Glomerular visceral epithelial cell (primary cell): ENCODE results near the gene ERGIC1.
"Not testable (repeated sequence)": the region's sequence is repeated elsewhere in the genome, so short reads cannot be mapped to it uniquely, and the experiment has no call there.

Source experiments
- DNase-seq: peaks from one replicate; pipeline ENCODE4 v3.0.0-alpha.2; 2016; ENCODE audit errors: extremely low spot score

The ERGIC1 gene, protein sequence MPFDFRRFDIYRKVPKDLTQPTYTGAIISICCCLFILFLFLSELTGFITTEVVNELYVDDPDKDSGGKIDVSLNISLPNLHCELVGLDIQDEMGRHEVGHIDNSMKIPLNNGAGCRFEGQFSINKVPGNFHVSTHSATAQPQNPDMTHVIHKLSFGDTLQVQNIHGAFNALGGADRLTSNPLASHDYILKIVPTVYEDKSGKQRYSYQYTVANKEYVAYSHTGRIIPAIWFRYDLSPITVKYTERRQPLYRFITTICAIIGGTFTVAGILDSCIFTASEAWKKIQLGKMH

DNA sequence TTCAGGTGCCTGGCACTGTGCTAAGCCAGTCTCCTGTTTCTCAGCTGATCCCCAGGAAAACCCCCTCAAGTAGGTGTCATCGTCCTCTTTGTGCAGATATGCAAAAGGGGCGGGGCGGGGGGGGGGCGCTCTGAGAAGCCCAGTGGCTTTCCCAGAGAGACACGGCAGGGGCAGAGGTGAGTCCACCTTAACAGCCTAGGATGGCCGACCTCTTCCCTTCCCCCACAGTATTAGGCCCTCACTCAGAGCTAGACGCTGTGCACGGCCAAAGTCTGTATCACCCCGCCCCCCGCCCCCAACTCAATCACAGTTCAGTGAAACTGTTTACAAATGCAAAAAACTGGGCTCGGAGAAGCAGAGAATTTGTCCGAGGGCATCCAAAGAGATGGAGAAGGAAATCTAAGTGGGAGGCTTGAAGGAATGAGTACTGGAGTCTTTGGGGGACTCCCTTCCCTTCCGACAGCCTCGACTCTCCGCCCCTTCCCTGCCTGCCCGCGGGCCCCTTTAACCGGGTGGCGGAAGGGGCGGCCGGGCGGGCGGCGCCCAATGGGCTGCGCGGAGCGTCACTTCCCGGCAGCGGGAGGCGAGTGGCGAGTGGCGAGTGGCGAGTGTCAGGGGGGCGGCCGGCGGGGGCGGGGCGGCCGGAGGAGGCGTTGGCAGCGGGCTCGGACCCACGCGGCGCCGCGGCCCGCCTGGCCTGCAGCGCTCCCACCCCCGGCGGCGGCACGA is at the start of gene ERGIC1:
ERGIC1 (plus strand) TSS at position 566 of the 729 bp plus-strand sequence; CDS start at position 729, 163 bp downstream.
- DNase-seq, result peak; percentile 87

DNA sequence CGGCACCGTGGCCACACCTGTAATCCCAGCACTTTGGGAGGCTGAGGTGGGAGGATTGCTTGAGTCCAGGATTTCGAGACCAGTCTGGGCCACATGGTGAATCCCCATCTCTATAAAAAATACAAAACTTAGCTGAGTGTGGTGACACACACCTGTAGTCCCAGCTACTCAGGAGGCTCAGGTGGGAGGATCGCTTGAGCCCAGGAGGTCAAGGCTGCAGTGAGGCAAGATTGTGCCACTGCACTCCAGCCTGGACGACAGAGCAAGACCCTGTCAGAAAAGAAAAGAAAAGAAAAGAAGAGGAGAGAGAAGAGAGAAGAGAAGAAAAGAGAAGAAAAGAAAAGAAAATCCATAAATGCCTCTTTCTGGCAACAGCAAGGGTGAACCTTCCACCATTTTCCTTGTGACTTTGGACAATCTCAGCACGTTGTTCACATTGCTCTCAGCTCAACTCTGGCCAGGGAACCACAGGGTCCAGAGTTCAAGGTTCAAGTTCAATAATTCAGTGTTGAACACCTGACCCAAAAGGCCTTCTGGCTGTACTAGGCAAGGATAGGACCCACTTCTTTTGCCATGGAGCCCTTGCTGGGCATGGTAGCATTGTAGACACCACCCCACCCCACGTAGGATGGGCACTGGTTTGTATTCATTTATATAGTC is 48.5 kb upstream of the ERGIC1 start:
- no peak for DNase-seq

DNA sequence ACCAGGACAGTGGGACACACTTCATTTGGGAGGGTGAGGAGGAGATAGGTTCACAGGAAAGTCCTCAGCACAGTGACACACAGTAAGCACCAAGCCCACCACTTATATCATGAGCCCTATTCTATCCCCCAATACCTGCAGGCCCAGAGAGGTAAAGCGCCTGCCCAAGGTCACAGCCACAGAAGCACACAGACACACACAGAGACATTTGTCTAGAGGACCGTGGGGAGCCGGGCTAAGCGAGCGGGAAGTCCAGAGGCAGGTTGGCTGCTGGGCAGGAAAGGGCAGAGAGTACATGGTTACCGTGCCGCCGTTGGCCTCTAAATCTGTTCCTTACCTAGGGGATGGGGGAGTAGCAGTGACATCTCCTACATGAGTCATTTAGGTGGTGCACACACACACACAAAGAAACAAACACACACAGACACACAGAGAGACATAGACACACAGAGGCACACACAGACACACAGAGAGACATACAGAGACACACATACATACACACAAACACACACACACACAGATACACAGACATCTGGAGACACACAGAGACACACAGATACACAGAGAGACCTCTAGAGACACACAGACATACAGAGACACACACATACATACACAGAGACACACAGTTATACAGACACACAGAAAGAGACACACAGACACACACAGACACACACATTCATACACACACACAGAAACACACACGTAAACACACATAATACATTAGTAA is 47.2 kb upstream of the ERGIC1 start:
- DNase-seq, result no peak

DNA sequence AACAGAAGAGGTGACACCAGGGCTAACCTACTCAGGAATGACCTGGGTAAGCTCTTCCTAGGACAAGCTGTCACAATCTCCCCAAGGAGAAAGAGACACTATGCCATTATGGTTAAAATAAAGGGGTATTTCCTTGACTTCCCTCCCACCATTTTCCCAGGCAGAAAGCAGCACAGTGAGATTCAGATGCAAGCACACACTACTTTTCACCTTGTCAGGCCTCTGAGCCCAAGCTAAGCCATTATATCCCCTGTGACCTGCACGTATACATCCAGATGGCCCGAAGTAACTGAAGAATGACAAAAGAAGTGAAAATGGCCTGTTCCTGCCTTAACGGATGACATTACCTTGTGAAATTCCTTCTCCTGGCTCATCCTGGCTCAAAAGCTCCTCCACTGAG is 46.5 kb upstream of the ERGIC1 start:
- not testable (repeated sequence) for DNase-seq

DNA sequence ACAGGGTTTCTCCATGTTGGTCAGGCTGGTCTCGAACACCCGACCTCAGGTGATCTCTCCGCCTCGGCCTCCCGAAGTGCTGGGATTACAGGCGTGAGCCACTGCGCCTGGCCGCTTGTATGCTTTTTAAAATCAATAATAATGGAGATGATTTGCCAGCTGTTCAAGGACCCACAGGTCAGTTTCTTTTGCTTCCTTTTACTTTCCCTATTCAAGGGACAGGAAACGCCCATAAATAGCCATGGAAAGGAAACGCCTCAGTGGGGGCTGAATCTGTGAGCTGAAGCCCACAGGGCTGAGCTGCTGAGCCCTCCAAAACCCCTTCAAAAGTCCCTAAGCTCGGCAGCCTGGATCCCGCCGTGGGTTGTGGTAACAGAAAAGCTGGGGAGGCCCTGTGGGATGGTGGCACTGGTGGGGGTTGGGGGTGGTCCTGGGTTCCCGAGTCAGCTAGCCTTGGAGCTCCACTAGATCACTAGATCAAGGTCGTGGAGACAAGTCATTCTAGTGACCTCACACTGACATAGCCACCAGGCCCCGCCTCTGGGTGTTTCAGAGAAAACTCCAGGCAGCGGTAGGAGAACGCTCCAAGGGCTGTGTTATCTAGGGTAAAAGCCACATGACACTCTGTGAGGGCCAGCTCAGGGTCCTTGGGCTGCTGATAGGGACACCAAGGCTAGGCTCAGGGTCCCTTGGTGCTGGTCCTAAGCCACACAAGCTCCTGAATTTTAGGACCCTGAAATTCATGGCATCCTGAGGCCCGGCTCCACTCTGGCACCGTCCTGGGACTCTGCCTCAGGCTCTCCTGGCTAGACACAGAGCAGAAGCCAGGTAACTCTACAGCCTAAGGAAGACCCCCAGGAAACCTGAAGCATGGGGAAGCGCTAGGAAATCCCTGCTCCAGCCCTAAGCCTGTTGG is 45.0 kb upstream of the ERGIC1 start:
- DNase-seq, result no peak

DNA sequence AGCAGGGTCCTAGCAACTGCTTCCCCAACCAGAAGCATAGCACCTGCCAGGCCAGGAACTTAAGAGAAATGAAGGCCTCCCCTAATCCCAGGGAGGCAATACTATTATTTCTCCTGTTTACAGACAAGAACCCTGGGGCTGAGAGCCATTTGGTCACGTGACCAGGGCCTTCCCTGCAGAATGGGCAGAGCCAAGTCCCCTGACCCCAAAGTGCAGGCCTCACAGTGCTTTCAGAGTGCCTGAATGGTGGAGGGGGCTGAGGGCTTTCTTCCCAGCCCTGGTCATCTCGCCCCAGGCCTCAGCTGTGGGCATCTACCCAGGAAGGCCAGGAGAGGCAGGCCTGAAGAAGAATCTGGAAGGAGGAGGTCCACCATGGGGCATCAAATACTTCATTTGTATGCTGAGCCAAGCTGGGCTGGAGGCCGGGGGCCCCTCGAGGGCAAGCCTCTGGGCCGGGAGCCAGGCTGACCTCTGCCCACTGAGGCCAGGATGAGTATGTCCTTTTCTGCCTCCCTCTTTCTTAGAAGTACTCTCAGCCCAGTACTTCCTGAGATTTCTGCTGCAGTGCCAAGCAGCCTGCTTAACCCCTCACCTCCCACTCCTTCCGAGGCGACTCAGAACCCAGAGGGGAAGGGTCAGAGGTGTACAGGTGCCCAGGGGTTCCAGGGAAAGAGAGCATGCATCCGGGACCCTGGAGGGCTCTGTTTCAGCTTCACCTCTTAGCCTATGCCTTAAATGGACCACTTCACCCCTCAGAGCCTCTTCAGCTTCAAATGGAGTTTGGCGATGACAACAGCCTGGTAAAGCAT is 44.2 kb upstream of the ERGIC1 start:
- DNase-seq, result peak; percentile 72

DNA sequence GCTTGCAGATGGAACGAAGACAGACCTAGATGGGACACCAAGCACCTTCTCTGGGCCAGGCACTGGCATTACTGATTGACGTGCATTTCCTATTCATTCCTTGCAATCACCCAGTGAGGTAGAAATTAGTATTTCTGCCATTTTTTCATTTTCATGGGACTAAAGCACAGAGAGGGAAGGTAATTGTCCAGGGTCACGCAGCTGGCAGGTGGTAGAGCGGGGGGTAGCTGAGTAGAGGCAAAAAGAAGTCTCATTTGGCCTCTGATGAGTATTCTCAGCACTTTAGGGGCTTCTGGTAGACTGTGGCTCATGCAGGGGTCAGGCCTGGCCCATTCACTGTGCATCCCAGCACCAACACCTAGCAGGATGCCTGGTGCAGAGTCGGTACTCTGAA is 43.6 kb upstream of the ERGIC1 start:
- no peak for DNase-seq

DNA sequence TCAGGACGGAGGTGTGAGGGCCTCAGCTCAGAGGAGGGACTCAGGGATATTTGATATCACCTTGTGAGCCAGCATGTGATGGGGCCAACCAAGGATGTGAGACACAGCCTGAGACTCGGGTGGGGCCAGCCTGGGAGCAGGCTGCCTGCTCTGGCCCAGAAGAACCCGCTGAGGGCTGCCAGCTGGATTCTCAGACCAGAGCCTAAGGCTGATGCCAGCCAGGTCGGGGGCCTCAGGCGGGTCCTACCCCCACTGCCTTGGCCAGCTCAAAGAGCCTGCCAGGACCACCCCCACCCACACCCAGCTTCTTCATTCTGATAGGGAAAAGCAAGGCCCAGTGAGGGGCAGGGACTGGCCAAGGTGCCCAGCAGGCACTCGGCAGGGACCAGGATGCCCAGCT is 42.8 kb upstream of the ERGIC1 start:
- DNase-seq, result no peak

DNA sequence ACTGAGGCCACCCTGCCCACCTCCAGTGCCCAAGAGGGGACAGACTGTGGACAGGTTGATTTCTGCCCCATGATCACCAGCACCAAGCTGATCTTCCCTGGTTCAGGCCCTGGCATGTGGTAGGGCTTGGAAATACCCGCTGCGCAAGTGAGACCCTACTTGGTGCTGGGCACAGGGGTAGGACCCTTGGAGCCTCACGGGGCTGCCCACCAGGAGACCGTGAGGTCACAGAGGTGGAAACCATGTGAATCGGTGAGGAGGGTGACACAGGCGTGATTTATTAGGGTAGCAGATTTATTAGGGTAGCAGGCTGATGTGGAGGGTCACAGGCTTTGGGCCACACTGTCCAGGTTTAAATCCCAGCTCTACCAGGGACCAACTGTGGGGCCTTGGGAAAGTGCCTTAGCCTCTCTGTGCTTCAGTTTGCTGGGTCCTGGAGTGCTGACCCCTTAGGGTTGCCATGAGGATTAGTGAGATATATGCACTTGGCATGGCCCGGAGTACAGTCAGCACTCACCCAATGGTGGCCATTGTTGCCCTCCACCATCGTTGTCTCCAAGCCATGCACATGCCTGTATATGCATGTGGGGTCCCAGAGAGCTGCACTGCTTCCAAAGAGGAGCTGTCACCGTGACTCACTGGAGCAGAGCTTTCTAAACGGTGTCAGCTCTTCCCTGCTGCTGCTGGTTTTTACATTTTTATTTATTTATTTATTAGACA is 42.2 kb upstream of the ERGIC1 start:
- no peak for DNase-seq

DNA sequence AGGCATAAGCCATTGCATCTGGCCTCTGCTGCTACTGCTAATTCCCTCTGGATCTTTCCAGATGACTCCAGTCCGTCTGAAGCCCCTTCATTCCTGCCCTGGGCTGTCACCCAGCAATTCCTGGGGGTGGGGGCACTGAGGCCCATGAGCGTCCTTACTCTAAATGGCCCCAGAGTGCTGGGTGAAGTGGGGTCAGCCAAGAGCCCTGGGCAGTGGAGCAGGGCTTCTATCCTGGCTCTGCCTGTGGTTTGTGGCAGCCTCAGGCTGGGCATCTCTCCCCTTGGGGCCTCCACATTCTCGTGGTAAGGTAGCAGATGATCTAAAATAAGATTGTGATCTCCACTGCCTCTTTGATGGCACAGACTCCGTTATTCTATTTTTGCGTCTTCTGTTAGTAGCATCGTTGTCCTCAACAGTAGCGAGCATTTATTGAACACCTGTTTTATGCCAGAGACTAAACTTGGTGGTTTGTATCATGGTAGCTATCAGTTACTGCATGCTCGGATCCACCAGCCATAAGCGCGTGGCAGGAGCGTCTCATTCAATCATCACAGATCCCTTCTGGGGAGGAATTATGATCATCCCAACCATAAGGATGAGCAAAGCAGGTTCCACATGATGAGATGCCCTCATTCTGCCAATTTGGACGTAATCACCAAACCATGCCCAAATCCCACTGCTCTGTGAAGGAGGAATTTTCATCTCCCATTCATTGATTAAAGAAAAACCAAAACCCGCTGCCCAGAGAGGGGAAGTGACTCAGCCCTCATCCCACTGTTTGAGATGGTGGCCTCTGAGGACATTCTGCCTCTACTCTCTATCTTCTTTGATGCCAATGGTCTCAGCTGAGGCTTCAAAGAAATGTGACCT is 41.1 kb upstream of the ERGIC1 start:
- peak; percentile 70 for DNase-seq

DNA sequence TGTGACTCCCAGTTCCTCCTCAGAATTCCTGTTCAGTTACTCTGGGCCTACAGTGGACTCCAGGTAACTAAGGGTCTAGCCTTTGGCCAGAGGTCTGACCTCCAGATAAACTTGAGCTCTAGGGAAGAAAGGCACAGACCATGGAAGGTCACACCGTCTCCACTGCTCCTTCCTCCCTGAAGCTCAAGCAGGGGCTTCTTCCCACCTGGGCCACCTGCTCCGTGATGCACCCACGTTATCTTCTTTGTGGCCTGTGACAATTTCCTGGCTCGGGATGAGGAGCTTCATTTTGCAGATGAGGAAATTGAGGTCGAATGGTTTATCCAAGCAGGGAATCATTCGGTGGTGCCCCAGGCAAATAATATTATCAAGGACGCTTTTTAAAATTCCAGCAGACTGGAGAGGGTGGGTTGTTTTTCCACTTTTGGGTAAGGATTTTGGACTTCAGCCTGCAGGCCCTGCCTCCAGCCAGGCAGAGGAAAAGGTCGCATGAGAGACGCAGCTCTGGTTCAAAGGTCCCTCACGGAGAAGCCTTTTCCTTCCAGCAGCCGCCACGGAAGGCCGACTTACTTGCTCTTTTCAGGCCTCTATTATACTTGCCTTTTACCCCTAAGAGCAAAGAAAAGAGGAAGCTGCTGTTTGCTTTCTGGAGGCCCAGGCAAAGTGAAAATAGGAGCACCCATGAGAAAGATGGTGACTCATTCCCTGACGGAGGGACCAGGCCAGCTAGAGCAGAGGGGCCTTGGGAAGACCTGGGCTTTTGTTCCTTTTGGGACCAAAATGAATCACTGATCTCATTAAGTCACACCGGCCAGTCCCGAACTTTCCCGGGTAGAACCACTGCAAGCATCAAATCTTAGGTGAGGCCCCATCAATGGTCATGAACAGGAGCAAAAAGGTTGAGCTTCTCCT is 40.2 kb upstream of the ERGIC1 start:
- peak; percentile 45 for DNase-seq

DNA sequence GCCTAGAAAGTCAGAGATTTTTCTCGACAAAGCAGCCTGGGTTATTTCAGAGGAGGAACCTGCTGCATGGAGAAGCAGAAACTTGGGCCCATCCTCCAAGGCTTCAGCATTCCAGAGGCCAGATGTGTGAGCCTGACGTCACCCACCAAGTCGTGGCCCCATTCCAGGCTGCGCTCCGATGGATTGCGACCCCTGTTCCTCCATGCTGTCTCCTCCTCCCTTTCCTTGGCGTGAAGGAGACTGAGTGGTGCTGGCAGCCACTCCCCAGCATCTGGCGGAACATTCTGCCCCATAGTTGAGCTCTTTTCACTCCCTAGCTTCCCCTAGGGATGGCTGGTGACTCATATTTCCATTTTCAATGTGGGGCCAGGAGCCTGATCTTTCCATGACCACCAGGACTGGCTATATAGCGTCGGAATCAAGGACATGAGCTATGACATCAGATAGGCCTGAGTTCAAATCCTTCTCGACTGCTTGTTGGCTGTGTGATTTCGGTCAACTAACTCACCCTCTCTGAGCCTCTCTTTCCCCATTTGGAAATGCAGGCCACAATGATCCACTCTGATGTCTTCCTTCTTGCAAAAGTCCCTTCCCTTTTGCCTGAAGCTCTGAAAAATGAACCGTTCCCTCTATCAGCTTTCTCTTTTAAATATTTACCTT is 38.6 kb upstream of the ERGIC1 start:
- DNase-seq, result peak; percentile 93

DNA sequence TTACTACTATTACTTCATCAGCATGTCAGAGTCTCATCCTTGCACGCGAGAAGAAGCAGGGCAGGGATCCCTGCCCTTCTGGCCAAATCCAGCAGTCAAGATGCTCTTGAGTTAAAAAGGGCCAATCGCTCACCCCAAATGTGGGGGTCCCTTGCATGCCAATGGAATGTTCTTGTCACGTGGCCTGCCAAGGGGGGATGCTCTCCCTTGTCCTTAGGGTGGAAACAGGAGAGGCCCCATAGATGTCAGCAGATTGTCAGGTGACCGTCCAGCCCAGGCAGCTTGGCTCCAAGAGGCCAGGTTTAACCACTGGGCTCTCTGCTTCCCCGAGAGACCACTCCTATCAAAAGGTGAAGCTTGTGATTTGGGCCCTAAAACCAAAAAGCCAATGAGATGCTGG is 37.7 kb upstream of the ERGIC1 start:
- no peak for DNase-seq

DNA sequence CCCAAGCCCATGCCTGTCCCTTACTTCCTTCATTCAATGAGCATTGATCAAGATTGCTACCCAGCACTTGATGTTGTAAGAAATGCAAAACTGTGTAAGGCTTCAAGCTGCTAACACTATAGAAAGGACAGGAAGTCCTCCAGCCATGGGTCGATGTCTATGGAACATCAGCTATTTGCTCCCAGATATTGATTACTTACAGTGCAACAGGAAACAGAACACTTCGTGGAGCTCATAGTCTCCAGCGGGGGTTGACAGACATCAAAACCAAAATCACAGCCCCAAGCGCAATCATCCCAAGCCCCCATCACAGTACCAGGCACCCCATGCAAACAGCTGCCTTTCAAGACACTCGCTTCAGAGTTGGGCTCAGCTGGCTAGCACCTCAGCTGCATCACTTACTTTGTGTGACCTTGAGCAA is 36.3 kb upstream of the ERGIC1 start:
- DNase-seq, result no peak

DNA sequence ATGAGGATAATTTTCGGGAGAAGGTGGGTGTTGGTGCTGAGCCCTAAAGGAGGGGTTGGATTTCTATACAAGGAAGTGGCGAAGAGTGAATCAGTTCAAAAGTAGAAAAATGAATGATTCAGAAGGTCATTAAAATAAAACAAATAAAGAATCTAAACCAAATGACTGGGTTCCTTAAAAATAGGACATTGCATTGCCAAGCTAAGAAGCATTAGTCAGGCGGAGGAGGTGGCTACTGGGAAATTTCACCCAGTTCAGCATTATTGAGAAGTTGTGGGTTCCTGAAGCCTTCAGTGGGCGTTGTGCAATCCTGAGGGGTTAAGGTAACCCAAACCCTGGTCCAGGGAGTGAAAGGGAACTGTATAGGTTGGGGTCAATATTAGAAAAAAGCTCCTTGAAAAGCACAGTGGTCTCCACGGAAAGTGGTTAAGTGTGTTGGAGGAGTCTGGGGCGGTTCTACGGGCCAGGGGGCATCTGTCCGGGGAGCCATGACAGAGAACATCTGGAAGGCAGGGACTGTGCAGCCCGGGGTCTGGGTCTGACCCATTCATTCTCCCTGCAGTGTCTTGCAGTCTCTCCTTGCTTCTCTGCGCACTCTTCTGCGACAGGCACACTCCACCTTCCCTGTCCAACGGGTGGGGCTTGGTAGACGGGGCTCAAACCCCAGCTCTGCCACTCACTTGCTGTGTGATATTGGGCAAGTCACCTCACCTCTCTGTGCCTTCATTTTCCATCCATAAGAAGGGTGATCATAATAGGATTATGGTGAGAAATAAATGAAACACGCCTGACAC is 35.4 kb upstream of the ERGIC1 start:
- peak; percentile 68 for DNase-seq

DNA sequence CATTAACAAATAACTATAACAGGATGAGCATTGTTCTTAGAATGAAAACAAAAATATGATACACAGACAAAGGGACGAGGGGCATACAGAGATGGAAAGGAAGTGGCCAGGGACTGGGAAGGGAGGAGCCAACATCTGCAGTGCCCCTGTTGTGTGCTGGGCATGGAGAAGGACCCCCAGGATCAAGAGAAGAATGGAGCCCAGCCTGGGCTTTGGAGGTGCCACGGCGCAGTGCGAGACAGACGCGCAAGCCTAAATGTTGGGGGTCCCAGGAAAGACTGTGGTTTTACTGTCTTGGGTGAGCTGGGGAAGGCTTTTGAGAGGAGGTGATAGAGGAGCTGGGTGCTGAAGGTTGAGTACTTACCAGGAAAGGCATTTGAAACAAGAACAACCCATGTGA is 34.6 kb upstream of the ERGIC1 start:
- no peak for DNase-seq
